ENCODE results near the gene NHEJ1.

DNA sequence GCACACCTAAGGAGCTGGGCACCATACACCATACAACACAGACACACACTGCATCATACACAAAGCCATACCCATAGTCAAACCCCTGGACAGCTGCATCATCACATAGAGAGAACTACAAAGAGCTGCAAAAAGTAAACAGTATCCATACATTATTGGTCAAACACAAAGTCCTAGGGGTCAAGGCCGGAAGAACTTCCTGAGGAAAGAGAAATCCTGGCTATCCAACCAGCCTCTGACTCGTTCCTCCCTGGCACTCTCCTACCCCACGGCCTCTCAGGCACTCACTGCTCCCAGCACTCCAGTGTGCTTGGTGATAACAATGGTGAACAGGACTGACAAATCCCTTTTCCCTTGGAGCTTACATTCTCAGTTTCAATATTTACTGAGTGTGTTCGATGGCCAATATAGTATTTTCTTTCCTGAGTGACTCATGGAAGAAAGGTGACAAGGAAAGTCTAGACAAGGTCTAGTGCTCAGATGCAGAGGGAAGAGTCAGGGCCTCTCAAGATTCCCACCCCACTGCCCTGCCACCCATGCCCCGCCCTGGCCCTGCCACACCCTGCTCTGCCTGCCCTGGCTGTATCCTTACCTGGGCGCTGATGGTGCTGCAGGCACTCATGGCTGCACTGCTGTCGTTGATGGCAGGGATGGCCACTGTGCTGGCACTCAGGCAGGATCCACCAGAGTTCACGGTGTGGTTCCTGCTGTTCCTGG lies 122.7 kb downstream of the NHEJ1 start:
- no peak for TF ChIP-seq ZNF324 (CRISPR knock-in tag; IDR thresholded peaks at IDR 0.05)
- TF ChIP-seq, protein P1, sequence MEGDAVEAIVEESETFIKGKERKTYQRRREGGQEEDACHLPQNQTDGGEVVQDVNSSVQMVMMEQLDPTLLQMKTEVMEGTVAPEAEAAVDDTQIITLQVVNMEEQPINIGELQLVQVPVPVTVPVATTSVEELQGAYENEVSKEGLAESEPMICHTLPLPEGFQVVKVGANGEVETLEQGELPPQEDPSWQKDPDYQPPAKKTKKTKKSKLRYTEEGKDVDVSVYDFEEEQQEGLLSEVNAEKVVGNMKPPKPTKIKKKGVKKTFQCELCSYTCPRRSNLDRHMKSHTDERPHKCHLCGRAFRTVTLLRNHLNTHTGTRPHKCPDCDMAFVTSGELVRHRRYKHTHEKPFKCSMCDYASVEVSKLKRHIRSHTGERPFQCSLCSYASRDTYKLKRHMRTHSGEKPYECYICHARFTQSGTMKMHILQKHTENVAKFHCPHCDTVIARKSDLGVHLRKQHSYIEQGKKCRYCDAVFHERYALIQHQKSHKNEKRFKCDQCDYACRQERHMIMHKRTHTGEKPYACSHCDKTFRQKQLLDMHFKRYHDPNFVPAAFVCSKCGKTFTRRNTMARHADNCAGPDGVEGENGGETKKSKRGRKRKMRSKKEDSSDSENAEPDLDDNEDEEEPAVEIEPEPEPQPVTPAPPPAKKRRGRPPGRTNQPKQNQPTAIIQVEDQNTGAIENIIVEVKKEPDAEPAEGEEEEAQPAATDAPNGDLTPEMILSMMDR (IDR thresholded peaks at IDR 0.05 in 2 of 3, conservative IDR thresholded peaks at IDR 0.05 in 1 of 3; ENCODE audit: insufficient read depth in 2 of 3, low read depth in 1 of 3, low read length in 3 of 3), result no peak
- no peak for TF ChIP-seq RFX5 (IDR thresholded peaks at IDR 0.05; ENCODE audit: low read depth, low read length)

Data from K562 (cell line).